Measurements from ENCODE around the gene SGO2.

Gene SGO2, protein sequence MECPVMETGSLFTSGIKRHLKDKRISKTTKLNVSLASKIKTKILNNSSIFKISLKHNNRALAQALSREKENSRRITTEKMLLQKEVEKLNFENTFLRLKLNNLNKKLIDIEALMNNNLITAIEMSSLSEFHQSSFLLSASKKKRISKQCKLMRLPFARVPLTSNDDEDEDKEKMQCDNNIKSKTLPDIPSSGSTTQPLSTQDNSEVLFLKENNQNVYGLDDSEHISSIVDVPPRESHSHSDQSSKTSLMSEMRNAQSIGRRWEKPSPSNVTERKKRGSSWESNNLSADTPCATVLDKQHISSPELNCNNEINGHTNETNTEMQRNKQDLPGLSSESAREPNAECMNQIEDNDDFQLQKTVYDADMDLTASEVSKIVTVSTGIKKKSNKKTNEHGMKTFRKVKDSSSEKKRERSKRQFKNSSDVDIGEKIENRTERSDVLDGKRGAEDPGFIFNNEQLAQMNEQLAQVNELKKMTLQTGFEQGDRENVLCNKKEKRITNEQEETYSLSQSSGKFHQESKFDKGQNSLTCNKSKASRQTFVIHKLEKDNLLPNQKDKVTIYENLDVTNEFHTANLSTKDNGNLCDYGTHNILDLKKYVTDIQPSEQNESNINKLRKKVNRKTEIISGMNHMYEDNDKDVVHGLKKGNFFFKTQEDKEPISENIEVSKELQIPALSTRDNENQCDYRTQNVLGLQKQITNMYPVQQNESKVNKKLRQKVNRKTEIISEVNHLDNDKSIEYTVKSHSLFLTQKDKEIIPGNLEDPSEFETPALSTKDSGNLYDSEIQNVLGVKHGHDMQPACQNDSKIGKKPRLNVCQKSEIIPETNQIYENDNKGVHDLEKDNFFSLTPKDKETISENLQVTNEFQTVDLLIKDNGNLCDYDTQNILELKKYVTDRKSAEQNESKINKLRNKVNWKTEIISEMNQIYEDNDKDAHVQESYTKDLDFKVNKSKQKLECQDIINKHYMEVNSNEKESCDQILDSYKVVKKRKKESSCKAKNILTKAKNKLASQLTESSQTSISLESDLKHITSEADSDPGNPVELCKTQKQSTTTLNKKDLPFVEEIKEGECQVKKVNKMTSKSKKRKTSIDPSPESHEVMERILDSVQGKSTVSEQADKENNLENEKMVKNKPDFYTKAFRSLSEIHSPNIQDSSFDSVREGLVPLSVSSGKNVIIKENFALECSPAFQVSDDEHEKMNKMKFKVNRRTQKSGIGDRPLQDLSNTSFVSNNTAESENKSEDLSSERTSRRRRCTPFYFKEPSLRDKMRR

GRCh38 chr2:200525882-200526651 is at the start of gene SGO2:
Gene SGO2 (plus strand): TSS chr2:200526207. CDS start chr2:200532976, 6,769 bp downstream.
- DNase-seq (ENCODE audit: low spot score): peak; percentile 92

DNA sequence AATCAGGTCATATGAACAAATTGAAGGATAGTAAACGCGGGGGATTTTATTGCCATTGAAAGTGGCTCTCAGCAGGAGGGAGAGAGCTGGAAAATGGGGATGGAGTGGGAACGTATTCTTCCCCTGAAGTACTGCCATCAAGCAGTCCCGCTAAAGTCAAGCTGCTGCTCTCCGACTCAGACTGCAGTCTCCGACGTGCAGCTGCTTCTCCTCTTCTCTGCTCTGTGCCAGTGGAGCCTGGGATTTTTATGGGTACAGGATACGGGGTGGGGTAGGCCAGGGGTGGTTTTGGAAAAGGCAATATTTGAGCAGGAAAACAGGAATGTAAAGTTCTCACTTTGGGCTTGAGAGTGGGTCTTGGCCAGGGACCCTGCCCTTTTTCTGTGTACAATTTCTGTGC is 49.2 kb upstream of the SGO2 start:
- no peak for DNase-seq (ENCODE audit: low spot score)

DNA sequence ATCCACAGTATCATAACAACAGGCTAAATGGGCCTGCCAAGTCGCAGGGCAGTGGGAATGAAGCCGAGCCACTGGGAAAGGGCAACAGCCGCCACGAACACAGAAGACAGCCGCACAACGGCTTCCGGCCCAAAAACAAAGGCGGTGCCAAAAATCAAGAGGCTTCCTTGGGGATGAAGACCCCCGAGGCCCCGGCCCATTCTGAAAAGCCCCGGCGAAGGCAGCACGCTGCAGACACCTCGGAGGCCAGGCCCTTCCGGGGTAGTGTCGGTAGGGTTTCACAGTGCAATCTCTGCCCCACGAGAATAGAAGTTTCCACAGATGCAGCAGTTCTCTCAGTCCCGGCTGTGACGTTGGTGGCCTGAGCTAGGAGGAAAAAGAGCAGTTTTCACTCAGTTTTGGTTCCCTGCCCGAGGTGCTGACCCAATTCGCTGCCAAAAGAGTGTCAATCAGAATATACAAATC is 48.3 kb upstream of the SGO2 start:
- DNase-seq (ENCODE audit: low spot score): no peak

GRCh38 chr2:200479692-200480265 is 46.2 kb upstream of the SGO2 start:
- no peak for DNase-seq (ENCODE audit: low spot score)

GRCh38 chr2:200482194-200482593 is 43.8 kb upstream of the SGO2 start:
- DNase-seq (ENCODE audit: low spot score): no peak

- peak; percentile 74 for DNase-seq (ENCODE audit: low spot score)
These were observed 42.2 kb upstream of the SGO2 start for GRCh38 chr2:200483729-200484198.

DNA sequence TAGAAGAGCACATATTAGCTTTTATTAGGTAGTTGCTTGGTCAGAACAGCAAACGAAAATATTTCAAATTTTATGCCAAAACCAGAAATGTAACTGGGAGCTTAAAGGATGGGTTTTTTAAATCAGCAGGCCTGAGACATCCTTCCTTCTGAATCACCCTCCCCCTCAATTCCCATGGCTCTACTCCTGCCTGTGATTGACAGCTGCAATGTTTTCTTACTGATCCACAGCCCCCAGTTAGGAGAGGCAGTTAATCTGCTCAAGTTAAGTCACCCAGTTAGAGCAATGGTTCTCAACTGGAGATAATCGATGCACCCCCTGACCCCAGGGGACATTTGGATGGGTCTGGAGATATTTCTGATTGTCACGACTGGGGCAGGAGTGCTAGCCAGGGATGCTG is 41.1 kb upstream of the SGO2 start:
- DNase-seq (ENCODE audit: low spot score): no peak

GRCh38 chr2:200486529-200486928 is 39.5 kb upstream of the SGO2 start:
- DNase-seq (ENCODE audit: low spot score): no peak

GRCh38 chr2:200488169-200488568 is 37.8 kb upstream of the SGO2 start:
- DNase-seq (ENCODE audit: low spot score): no peak

GRCh38 chr2:200490001-200490400 is 36.0 kb upstream of the SGO2 start:
- no peak for DNase-seq (ENCODE audit: low spot score)

DNA sequence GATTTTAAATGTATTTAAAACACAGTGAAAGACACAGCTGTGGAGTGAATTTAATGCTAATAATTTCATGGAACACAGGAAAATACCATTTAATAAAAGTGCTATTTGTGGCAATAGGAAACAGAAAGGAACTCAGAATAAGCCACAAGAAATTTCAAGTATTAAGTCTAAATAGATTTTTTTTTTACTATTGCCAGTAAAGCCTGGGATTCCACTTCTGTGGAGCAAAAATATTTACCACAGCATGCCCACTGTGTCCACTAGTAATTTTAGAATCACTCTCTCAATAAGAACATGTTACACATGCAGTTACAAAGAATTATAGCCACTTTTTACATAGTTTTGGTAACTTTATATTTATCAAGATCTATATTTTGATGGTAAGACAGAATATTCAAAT is 33.4 kb upstream of the SGO2 start:
- no peak for DNase-seq (ENCODE audit: low spot score)

DNA sequence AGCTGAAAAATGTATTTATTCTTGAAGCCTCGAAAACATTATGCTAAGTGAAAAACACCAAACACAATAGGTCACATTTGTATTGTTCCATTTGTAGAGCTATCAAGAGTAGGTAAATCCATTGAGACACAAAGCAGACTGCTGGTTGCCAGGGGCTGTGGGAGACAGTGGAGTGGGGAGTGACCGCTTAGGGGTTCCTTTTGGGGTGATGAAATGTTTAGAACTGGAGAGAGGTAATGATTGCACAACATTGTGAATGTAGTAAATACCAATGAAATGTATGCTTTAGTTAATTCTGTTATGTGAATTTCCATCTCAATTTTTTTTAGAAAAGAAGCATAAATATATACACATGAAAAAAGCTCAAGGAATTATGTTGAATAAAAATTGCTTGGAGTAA is 32.0 kb upstream of the SGO2 start:
- DNase-seq (ENCODE audit: low spot score): no peak

GRCh38 chr2:200496696-200497095 is 29.3 kb upstream of the SGO2 start:
- no peak for DNase-seq (ENCODE audit: low spot score)

DNA sequence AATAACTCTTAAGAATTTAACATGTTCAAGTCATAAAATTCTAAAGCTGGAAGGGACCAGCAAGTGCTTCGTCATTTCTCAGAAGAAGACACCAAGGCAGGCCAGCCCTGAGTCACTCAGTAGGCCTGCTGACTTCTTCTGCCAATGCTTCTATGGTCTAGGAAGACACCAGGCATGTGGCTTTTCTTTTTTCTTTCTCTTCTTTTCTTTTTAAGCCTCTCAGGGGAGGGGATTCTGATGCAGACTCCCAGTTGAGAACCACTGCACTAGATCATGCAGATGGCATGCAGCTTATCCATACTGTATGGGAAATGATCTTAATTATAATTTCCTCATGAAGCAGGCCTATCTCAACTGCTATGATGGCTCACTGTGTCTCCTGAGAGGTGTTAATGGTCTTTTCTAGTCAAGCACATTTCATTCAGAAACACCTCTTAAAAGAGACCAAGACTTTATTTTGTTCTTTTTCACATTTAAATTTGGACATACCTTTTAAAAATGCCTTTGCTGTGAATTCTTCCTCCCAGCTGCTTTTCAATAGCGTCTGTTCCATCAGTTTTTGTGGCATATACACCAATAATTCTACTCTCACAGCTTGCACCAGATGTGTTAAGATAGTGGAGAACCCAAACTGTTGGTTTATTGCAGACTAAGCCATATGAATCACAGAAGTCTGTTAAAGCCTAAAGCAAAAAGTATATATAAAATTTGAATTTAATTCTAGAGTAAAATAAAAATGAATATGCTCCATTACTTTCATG is 27.4 kb upstream of the SGO2 start:
- DNase-seq (ENCODE audit: low spot score): no peak

DNA sequence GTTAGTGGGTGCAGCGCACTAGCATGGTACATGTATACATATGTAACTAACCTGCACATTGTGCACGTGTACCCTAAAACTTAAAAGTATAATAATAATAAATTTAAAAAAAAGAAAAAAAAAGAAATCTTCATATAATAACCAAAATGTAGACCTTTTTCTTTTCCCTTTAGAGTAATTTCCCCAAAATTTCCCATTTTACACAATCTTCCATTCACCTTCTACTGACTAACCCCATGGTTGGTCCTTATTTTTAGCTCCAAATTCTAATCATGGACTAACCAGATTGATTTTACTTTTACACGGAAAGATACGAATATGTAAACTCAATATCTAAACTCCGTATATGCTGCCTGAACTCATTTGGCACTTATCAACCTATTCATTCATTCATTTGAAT is 23.8 kb upstream of the SGO2 start:
- DNase-seq (ENCODE audit: low spot score): no peak

GRCh38 chr2:200506679-200507078 is 19.3 kb upstream of the SGO2 start:
- DNase-seq (ENCODE audit: low spot score): no peak

GRCh38 chr2:200507179-200507578 is 18.8 kb upstream of the SGO2 start:
- DNase-seq (ENCODE audit: low spot score): no peak

- DNase-seq (ENCODE audit: low spot score): no peak
These were observed 16.8 kb upstream of the SGO2 start for GRCh38 chr2:200509235-200509611.

DNA sequence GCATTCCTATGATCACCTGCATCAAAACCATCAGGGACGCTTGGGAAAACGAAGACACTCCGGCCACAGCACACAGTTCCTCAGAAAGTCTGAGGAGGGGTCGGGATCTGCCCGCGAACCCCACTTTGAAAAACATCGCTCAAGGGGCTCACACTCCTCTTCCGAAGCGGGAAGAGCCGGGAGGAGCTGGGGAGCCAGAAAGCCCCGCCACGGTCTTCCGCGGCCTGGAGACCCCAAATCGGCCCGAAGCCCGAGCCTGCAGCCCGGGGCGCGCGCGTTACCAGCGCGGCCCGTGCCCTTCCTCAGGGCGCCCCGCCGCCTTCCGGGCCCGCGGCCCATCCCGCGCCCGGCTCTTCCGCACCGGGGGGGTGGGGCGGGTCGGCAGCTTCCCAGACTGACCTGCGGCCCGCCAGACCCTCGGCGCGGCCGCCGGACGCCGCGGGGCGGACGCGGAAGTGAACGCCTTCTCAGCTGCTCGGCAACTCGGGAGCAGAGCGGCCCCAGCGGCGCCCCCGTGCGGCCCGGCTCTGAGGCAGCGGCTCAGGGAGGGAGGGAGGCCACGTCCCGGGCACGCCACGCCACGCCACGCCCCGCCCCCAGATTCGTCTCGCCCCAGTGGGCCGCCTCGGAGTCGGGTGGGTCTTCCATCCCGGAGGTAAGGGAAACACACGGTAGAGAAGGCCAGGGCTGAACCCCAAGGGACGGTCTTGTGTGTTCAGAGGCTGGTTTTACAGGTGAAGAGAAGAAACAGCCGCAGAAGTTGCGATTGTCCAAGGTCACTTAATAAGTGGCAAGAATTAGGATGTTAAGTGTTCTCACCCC is 16.2 kb upstream of the SGO2 start, which contains the start of gene KCTD18:
TSS of gene KCTD18 (minus strand) at position 457 of the 822 bp plus-strand sequence. CDS start 3,052 bp downstream, outside the sequence.
- peak; percentile 94 for DNase-seq (ENCODE audit: low spot score)

All from ecto neural progenitor cell (in vitro differentiated cells).